GM12874 (cell line): ENCODE measurements around the gene HLA-DQA1.

Source experiments
- TF ChIP-seq, protein P1 (sequence below): IDR thresholded peaks from 2 replicates; pipeline ENCODE4 v1.5.1; 2011; ENCODE audit warnings: low read depth, mild to moderate bottlenecking, control low read depth, low read length, moderate library complexity; ENCODE audit not compliant: insufficient read depth

HLA-DQA1 gene

GRCh38 chr6:32637219-32637880 lies at the start of gene HLA-DQA1:
HLA-DQA1 (plus strand) TSS chr6:32637406; CDS start chr6:32637459, 53 bp downstream.
- TF ChIP-seq, protein P1, sequence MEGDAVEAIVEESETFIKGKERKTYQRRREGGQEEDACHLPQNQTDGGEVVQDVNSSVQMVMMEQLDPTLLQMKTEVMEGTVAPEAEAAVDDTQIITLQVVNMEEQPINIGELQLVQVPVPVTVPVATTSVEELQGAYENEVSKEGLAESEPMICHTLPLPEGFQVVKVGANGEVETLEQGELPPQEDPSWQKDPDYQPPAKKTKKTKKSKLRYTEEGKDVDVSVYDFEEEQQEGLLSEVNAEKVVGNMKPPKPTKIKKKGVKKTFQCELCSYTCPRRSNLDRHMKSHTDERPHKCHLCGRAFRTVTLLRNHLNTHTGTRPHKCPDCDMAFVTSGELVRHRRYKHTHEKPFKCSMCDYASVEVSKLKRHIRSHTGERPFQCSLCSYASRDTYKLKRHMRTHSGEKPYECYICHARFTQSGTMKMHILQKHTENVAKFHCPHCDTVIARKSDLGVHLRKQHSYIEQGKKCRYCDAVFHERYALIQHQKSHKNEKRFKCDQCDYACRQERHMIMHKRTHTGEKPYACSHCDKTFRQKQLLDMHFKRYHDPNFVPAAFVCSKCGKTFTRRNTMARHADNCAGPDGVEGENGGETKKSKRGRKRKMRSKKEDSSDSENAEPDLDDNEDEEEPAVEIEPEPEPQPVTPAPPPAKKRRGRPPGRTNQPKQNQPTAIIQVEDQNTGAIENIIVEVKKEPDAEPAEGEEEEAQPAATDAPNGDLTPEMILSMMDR, result no peak

DNA sequence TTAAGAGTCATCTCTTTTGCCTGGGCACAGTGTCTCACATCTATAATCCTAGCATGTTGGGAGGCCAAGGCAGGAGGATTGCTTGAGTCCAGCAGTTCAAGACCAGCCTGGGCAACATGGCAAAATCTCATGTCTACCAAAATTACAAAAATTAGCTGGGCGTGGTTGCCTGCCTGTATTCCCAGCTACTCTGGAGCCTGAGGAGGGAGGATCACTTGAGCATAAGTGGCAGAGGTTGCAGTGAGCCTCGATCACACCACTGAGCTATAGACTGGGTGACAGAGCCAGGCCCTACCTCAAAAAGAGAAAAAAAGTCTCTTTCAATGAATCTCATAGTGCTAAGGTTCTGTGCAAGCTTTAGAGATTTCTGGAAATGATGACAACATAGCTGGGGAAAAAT lies 49.0 kb upstream of the HLA-DQA1 start:
- TF ChIP-seq, protein P1, result no peak

DNA sequence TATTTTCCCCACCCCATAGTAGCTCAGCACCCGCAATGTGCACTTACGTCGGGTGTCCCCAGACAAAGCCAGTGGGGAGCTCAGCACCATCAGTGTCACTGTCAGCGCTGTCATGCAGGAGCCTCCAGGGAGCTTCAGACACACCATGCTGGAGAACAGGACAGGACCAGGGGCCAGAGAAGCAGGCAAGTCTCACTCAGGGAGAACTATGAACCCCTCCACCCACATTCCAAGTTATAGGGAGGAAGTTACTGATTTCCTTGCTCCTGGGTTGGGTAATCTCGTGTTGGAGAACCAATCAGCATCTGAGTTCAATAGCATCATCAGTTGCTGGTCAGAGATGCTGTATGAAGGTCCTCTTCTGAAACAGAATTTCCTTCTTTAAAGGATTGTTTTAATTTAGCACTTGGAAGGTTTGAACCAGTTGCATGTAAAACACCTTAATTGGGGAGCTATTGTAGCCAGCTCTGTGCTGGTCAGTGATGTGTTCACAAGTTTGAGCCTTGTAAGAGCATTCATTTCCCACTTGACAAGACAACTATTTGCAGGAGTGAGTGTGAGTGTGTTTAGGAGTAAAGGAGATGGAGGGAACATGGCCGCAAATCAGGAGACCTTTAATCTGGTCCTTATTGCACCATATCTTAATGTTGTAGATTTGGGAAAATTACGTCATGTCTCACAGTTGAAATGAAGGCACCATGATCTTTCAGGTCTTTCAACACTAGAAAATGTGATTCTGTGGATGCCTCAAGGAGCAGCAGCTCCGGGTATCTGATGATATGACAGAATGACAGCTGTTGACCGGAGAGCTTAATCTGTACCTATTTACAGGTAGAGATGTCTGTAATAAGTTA lies 47.4 kb upstream of the HLA-DQA1 start, which contains the start of gene HLA-DRB1:
HLA-DRB1 (minus strand) TSS at position 253 of the 854 bp plus-strand sequence; CDS start at position 147, 106 bp downstream.
- TF ChIP-seq, protein P1, result no peak

DNA sequence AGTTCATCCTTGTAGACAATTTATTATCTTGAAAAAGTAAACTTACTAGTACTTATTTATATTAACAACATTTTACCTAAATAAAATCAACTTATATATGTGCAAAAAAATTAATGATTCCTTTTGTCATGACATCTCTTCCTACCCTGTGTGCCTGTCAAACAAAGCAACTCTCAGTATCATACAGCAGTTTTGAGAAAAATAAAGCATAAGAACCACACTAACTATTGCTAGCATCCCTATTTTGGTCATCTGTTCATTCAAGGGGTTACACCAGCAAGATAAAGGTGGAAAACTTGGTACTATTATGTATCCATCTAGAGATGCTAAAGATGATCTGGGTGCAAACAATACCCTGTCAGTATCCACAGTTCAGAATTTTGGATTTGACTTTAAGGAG lies 40.2 kb upstream of the HLA-DQA1 start:
- TF ChIP-seq, protein P1, result no peak

DNA sequence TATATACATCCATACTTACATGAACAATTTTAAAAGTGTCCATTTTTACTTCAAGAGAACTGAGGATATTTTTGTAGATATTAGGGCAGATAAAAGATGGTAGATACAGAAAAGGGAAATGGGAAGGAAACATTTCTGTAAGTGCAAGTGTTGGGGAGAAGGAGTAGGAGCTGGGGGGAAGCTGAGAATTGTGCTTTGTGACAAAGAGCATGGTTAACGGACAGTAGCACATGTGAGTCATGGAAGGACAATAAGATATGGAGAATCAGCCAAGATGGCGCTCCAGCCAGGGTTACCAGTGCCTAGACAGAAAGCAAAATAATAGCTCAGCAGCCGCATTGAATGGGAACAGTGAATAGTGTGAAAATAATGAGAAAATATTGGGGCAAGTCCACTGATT lies 34.8 kb upstream of the HLA-DQA1 start:
- TF ChIP-seq, protein P1, result no peak

DNA sequence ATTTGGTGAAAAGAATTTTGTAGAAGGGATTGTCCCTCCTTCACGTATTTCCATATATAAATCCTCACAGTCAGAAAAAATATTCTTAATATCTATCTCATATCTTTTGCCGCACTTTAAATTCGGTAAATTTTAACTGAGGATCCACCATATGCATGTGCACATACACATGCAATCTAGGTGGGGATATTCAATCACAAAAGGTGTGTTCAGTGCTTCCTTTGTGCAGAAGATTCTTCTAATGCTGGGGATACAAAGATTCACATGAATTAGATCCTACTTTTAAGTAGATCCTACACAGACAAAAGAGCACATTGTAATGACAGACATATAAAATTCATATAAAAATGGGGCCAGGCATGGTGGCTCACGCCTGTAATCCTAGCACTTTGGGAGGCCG lies 34.0 kb upstream of the HLA-DQA1 start:
- TF ChIP-seq, protein P1, result no peak

GRCh38 chr6:32603888-32604287 lies 33.3 kb upstream of the HLA-DQA1 start:
- TF ChIP-seq, protein P1, result no peak
